Erythroblast (primary cell): ENCODE results near the gene TLE7.

ENCODE experiments used
- DNase-seq, 2 experiments: peaks; one replicate each; lab custom pipeline; 2025; lab: John Stamatoyannopoulos, UW
- GATA1 ChIP-seq: IDR thresholded peaks from 2 replicates; pipeline ENCODE4 v1.6.1; 2011; ENCODE audit warnings: low read depth, mild to moderate bottlenecking, control low read depth, low read length, moderate library complexity
- POLR2A ChIP-seq: IDR thresholded peaks from 2 replicates; pipeline ENCODE4 v1.6.1; 2011; ENCODE audit warnings: mild to moderate bottlenecking, low read length

TLE7 gene

GRCh38 chr16:71414038-71414437 is 27.8 kb downstream of the TLE7 start:
- TF ChIP-seq GATA1 (no peak), POLR2A (no peak)
- DNase-seq = no peak

GRCh38 chr16:71413341-71413740 is 28.5 kb downstream of the TLE7 start:
- TF ChIP-seq GATA1 = no peak
- no peak for TF ChIP-seq POLR2A
- no peak for DNase-seq

GRCh38 chr16:71412270-71413160 is 29.3 kb downstream of the TLE7 start:
- TF ChIP-seq GATA1 (no peak), POLR2A (no peak)
- peak; percentile 67 to 85 for DNase-seq

- TF ChIP-seq POLR2A (no peak), GATA1 (no peak)
- DNase-seq = no peak
Measured at GRCh38 chr16:71410146-71410545, 31.7 kb downstream of the TLE7 start.

GRCh38 chr16:71409011-71409775 is 32.7 kb downstream of the TLE7 start:
- no peak for TF ChIP-seq POLR2A
- no peak for DNase-seq

- TF ChIP-seq POLR2A (no peak), GATA1 (no peak)
- no peak for DNase-seq
Measured at GRCh38 chr16:71408536-71408935, 33.3 kb downstream of the TLE7 start.

GRCh38 chr16:71407731-71408130 is 34.1 kb downstream of the TLE7 start:
- DNase-seq = no peak

GRCh38 chr16:71406724-71407123 is 35.1 kb downstream of the TLE7 start:
- no peak for DNase-seq
- TF ChIP-seq GATA1 (no peak), POLR2A (no peak)

More at GRCh38 chr16:71407731-71408130, 34.1 kb downstream of the TLE7 start:
- TF ChIP-seq GATA1 (no peak), POLR2A (no peak)

GRCh38 chr16:71406316-71406715 is 35.5 kb downstream of the TLE7 start:
- TF ChIP-seq GATA1 (no peak), POLR2A (no peak)
- DNase-seq = no peak

GRCh38 chr16:71404364-71404763 is 37.5 kb downstream of the TLE7 start:
- TF ChIP-seq POLR2A = no peak
- no peak for TF ChIP-seq GATA1
- DNase-seq = no peak

- no peak for DNase-seq
- no peak for TF ChIP-seq POLR2A
- TF ChIP-seq GATA1 = no peak
Measured at GRCh38 chr16:71402674-71403073, 39.2 kb downstream of the TLE7 start.

GRCh38 chr16:71402007-71402406 is 39.8 kb downstream of the TLE7 start:
- no peak for DNase-seq
- TF ChIP-seq POLR2A = no peak

GRCh38 chr16:71399801-71400563 is 41.9 kb downstream of the TLE7 start:
- TF ChIP-seq POLR2A (no peak), GATA1 (no peak)
- no peak for DNase-seq
